Esophagus muscularis mucosa (tissue), 4 donors: ENCODE results near the gene IGF2R.

ENCODE experiments used
- EP300 ChIP-seq: sonication (generic); formaldehyde crosslinking; IDR thresholded peaks from one replicate; pipeline ENCODE4 v1.6.1; 2017; ENCODE audit warnings: antibody characterized with exemption
- POLR2A ChIP-seq: fragments of 450-650 bp; IDR thresholded peaks from one replicate; pipeline ENCODE4 v1.6.1; 2017; ENCODE audit warnings: antibody characterized with exemption, moderate library complexity, mild to moderate bottlenecking, low read depth
- POLR2AphosphoS5 ChIP-seq, 2 donors: sonication (generic); formaldehyde crosslinking; IDR thresholded peaks; one replicate each; pipeline ENCODE4 v1.6.1; 2017; ENCODE audit warnings: antibody characterized with exemption in 2 of 2
- TF ChIP-seq, protein P1 (sequence below), 3 experiments: fragments of 200-600 bp in 2 of 3; fragments of 450-650 bp in 1 of 3; sonication (generic) in 2 of 3; IDR thresholded peaks; one replicate each; pipeline ENCODE4 v1.5.1; 2017 to 2019; ENCODE audit warnings: antibody characterized with exemption in 3 of 3, mild to moderate bottlenecking in 2 of 3, moderate library complexity in 1 of 3

DNA sequence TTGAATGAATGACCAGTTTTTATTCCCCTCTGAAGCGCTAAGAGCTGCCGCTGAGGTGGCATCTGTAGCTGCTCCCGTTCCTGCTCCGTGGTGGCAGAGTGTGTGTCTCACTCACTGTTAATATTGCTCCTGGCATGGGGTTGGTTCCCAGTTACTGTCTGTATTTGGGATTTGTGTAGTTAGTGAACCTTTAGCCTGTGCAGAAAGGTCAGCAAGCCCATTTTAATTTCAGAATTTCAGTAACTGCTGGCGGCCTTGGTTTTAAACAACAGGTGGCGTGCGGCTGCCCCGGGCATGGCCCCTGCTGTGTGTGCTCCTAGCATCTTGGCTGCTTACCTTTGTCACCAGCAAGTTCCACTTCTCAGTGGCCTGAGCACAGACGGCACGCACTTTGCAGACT, 98.7 kb downstream of the IGF2R start:
- TF ChIP-seq POLR2AphosphoS5 (IDR thresholded peaks at IDR 0.05) (no peak), POLR2A (no peak), EP300 (no peak)
- TF ChIP-seq, protein P1, sequence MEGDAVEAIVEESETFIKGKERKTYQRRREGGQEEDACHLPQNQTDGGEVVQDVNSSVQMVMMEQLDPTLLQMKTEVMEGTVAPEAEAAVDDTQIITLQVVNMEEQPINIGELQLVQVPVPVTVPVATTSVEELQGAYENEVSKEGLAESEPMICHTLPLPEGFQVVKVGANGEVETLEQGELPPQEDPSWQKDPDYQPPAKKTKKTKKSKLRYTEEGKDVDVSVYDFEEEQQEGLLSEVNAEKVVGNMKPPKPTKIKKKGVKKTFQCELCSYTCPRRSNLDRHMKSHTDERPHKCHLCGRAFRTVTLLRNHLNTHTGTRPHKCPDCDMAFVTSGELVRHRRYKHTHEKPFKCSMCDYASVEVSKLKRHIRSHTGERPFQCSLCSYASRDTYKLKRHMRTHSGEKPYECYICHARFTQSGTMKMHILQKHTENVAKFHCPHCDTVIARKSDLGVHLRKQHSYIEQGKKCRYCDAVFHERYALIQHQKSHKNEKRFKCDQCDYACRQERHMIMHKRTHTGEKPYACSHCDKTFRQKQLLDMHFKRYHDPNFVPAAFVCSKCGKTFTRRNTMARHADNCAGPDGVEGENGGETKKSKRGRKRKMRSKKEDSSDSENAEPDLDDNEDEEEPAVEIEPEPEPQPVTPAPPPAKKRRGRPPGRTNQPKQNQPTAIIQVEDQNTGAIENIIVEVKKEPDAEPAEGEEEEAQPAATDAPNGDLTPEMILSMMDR (IDR thresholded peaks at IDR 0.05) = no peak
